HepG2 (cell line): ENCODE measurements around the gene PRSS22. TPM values are rescaled to one million over a fixed set of nuclear protein-coding genes. Genes with fewer than 3 reads are reported as not detected.

Experiments
- ADNP ChIP-seq: sonication (generic); formaldehyde crosslinking; IDR thresholded peaks from 2 replicates; pipeline ENCODE4 v1.4.0; 2020; ENCODE audit warnings: missing genetic modification reagents
- ARNT ChIP-seq: fragments of 450-650 bp; IDR thresholded peaks from 2 replicates; pipeline ENCODE4 v1.6.1; 2017
- CBFB ChIP-seq: sonication (generic); formaldehyde crosslinking; IDR thresholded peaks from 2 replicates; pipeline ENCODE4 v1.4.0; 2020; ENCODE audit warnings: missing genetic modification reagents
- DR1 ChIP-seq: sonication (generic); formaldehyde crosslinking; IDR thresholded peaks from 2 replicates; pipeline ENCODE4 v1.8.0; 2021; ENCODE audit warnings: mild to moderate bottlenecking, missing genetic modification reagents, inconsistent platforms
- HIVEP1 ChIP-seq: sonication (generic); formaldehyde crosslinking; IDR thresholded peaks from 2 replicates; pipeline ENCODE4 v1.4.0; 2020; ENCODE audit warnings: mild to moderate bottlenecking, missing genetic modification reagents
- JDP2 ChIP-seq: sonication (generic); formaldehyde crosslinking; IDR thresholded peaks from 2 replicates; pipeline ENCODE4 v1.8.1; 2022; ENCODE audit warnings: missing genetic modification reagents, borderline replicate concordance
- MIER2 ChIP-seq: IDR thresholded peaks from 2 replicates; pipeline ENCODE4 v1.6.1; 2016; ENCODE audit warnings: missing biosample characterization, missing genetic modification reagents
- MTF1 ChIP-seq: sonication (generic); formaldehyde crosslinking; IDR thresholded peaks from 2 replicates; pipeline ENCODE4 v1.5.0; 2020; ENCODE audit warnings: missing genetic modification reagents
- NR1H2 ChIP-seq: sonication (generic); formaldehyde crosslinking; IDR thresholded peaks from 2 replicates; pipeline ENCODE4 v1.8.1; 2022; ENCODE audit warnings: low read depth, missing genetic modification reagents, borderline replicate concordance
- NR2C2 ChIP-seq: sonication (generic); formaldehyde crosslinking; IDR thresholded peaks from 2 replicates; pipeline ENCODE4 v1.4.0; 2020; ENCODE audit warnings: missing genetic modification reagents, mild to moderate bottlenecking, moderate library complexity, borderline replicate concordance
- PHF8 ChIP-seq: sonication (generic); formaldehyde crosslinking; IDR thresholded peaks from 2 replicates; pipeline ENCODE4 v1.5.0; 2020; ENCODE audit warnings: missing genetic modification reagents
- POLR2A ChIP-seq, 2 experiments: IDR thresholded peaks; 2 replicates each; pipeline ENCODE4 v1.6.1; 2011; ENCODE audit warnings: low read depth in 2 of 2, low read length in 2 of 2, mild to moderate bottlenecking in 1 of 2, moderate library complexity in 1 of 2; ENCODE audit not compliant: insufficient read depth in 1 of 2
- REL ChIP-seq: sonication (generic); formaldehyde crosslinking; conservative IDR thresholded peaks from 2 replicates; pipeline ENCODE4 v1.8.0; 2022; ENCODE audit warnings: mild to moderate bottlenecking, missing genetic modification reagents, moderate library complexity
- SIN3A ChIP-seq: IDR thresholded peaks from 2 replicates; pipeline ENCODE4 v1.6.1; 2011; ENCODE audit warnings: low read depth, mild to moderate bottlenecking, control low read depth, low read length, borderline replicate concordance
- STAG1 ChIP-seq: sonication (generic); formaldehyde crosslinking; IDR thresholded peaks from 2 replicates; pipeline ENCODE4 v1.4.0; 2020; ENCODE audit warnings: missing genetic modification reagents
- ZKSCAN1 ChIP-seq: fragments of 150-350 bp; IDR thresholded peaks from 2 replicates; pipeline ENCODE4 v1.6.1; 2014; ENCODE audit warnings: low read length
- ZNF101 ChIP-seq: sonication (generic); formaldehyde crosslinking; IDR thresholded peaks from 2 replicates; pipeline ENCODE4 v1.4.0; 2020; ENCODE audit warnings: mild to moderate bottlenecking, low read depth, missing genetic modification reagents, borderline replicate concordance
- ZNF543 ChIP-seq: sonication (generic); formaldehyde crosslinking; IDR thresholded peaks from 2 replicates; pipeline ENCODE4 v1.4.0; 2020; ENCODE audit warnings: mild to moderate bottlenecking, missing genetic modification reagents
- ZNF629 ChIP-seq: sonication (generic); formaldehyde crosslinking; conservative IDR thresholded peaks from 2 replicates; pipeline ENCODE4 v1.5.0; 2020; ENCODE audit warnings: missing genetic modification reagents
- ZNF737 ChIP-seq: sonication (generic); formaldehyde crosslinking; IDR thresholded peaks from 2 replicates; pipeline ENCODE4 v1.5.0; 2020; ENCODE audit warnings: missing genetic modification reagents, mild to moderate bottlenecking, borderline replicate concordance
- ZNF83 ChIP-seq: sonication (generic); formaldehyde crosslinking; IDR thresholded peaks from 2 replicates; pipeline ENCODE4 v1.4.0; 2020; ENCODE audit warnings: missing genetic modification reagents, mild to moderate bottlenecking, borderline replicate concordance
- polyA plus RNA-seq, 8 experiments: library from polyadenylated mRNA; depleted of rRNA in 3 of 8; stranded (reverse) in 7 of 8; unstranded in 1 of 8; fragments of >200 nt; fragmentation: Illumina TruSeq in 4 of 8; extraction: Trizol in 4 of 8; gene quantifications; 2 replicates each; pipeline versions ENCODE4 v1.2.1 to v1.2.3, GENCODE V29; 2011 to 2016; ENCODE audit warnings: low read depth in 4 of 8, missing spikeins in 1 of 8, mixed read lengths in 1 of 8; ENCODE audit not compliant: insufficient read depth in 1 of 8
- total RNA-seq, 5 experiments: library from RNA; depleted of rRNA; stranded (reverse); fragments of >200 nt; fragmentation: Illumina TruSeq; extraction: Trizol; gene quantifications; 2 replicates each; pipeline ENCODE4 v1.2.3, GENCODE V29; 2016; ENCODE audit warnings: low read depth in 1 of 5
- TF ChIP-seq, protein P1 (sequence below): sonication (generic); formaldehyde crosslinking; IDR thresholded peaks from 2 replicates; pipeline ENCODE4 v1.5.1; 2020; ENCODE audit warnings: missing genetic modification reagents, mild to moderate bottlenecking, borderline replicate concordance
- TF ChIP-seq, protein P2 (sequence below): sonication (generic); formaldehyde crosslinking; IDR thresholded peaks from 2 replicates; pipeline ENCODE4 v1.5.1; 2020; ENCODE audit warnings: mild to moderate bottlenecking, missing genetic modification reagents
- TF ChIP-seq, protein P3 (sequence below): sonication (generic); formaldehyde crosslinking; IDR thresholded peaks from 2 replicates; pipeline ENCODE4 v1.4.0; 2020; ENCODE audit warnings: low read depth, mild to moderate bottlenecking, missing genetic modification reagents

Gene PRSS22
- total and polyA plus RNA-seq, 2 of the 13 experiments (the other 11 are each of a cell fraction or from before 2014, with no cell fraction given) = 0.24 to 0.32 TPM

DNA sequence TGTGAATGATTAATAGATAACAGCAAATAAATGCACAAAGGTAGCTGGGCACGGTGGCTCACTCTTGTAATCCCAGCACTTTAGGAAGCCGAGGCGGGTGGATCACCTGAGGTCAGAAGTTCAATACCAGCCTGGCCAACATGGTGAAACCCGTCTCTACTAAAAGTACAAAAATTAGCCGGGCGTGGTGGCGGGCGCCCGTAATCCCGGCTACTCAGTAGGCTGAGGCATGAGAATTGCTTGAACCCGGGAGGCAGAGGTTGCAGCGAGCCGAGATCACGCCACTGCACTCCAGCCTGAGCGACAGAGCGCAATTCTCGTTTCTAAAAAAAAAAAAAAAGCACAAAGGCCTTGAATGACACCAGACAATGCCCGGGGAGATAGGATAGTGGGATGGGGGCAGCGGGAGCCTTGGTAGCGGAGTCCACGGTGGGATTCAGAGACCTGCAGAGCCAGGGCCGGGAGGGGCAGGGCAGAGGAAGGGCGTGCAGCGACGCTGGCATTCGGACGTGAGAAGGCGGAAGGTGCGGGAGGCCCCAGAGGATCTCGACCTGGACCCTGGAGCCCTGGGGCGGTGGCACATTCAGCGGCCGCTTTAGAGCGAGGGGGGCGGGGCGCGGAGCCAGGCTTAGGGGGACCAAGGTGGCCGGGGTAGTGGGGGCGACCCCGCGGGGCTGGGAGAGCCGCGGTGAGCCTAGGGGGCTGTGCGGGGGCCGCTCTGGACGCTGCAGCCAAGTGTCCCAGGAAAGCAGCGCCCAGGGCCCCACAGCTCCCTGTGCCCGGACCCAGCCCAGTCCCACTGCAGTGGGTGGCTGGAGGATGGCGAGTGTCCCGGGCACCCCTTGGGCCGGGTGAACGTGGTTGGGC lies 24.0 kb upstream of the PRSS22 start (continued):
- TF ChIP-seq SIN3A (peak; percentile 38; the same call in 1 of the 2 replicates), PHF8 (CRISPR knock-in tag) (peak; percentile 54), ZKSCAN1 (no peak), ZNF629 (no peak), ARNT (no peak), ZNF543 (no peak), ADNP (CRISPR knock-in tag) (0 out of 2 replicates have a peak, but pooled peaks have one; percentile 38), JDP2 (CRISPR knock-in tag) (no peak), DR1 (CRISPR knock-in tag) (no peak), NR1H2 (CRISPR knock-in tag) (0 out of 2 replicates have a peak, but pooled peaks have one; percentile 56), ZNF101 (CRISPR knock-in tag) (no peak), MIER2 (CRISPR knock-in tag) (no peak), NR2C2 (no peak), ZNF737 (no peak), MTF1 (no peak), ZNF83 (CRISPR knock-in tag) (no peak), POLR2A (IDR thresholded peaks at IDR 0.05; ENCODE audit: insufficient read depth in 1 of 2, low read depth in 2 of 2, low read length in 2 of 2) (peak in 1 of 2 experiments; percentile 70; a peak in 2 of 4 replicates), STAG1 (CRISPR knock-in tag) (no peak), HIVEP1 (CRISPR knock-in tag) (no peak), CBFB (no peak), REL (no peak)
- TF ChIP-seq, protein P1, sequence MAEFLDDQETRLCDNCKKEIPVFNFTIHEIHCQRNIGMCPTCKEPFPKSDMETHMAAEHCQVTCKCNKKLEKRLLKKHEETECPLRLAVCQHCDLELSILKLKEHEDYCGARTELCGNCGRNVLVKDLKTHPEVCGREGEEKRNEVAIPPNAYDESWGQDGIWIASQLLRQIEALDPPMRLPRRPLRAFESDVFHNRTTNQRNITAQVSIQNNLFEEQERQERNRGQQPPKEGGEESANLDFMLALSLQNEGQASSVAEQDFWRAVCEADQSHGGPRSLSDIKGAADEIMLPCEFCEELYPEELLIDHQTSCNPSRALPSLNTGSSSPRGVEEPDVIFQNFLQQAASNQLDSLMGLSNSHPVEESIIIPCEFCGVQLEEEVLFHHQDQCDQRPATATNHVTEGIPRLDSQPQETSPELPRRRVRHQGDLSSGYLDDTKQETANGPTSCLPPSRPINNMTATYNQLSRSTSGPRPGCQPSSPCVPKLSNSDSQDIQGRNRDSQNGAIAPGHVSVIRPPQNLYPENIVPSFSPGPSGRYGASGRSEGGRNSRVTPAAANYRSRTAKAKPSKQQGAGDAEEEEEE (CRISPR knock-in tag) = 0 out of 2 replicates have a peak, but pooled peaks have one; percentile 15
- TF ChIP-seq, protein P2, sequence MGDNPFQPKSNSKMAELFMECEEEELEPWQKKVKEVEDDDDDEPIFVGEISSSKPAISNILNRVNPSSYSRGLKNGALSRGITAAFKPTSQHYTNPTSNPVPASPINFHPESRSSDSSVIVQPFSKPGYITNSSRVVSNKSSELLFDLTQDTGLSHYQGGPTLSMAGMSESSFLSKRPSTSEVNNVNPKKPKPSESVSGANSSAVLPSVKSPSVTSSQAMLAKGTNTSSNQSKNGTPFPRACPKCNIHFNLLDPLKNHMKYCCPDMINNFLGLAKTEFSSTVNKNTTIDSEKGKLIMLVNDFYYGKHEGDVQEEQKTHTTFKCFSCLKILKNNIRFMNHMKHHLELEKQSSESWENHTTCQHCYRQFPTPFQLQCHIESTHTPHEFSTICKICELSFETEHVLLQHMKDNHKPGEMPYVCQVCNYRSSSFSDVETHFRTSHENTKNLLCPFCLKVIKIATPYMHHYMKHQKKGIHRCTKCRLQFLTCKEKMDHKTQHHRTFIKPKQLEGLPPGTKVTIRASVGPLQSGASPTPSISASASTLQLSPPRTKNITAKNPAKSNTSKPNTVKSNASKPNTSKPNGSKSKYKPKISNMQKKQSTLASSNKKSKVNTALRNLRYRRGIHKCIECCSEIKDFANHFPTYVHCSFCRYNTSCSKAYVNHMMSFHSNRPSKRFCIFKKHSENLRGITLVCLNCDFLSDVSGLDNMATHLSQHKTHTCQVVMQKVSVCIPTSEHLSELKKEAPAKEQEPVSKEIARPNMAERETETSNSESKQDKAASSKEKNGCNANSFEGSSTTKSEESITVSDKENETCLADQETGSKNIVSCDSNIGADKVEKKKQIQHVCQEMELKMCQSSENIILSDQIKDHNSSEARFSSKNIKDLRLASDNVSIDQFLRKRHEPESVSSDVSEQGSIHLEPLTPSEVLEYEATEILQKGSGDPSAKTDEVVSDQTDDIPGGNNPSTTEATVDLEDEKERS (CRISPR knock-in tag) = peak; percentile 73; the same call in 1 of the 2 replicates
- TF ChIP-seq, protein P3, sequence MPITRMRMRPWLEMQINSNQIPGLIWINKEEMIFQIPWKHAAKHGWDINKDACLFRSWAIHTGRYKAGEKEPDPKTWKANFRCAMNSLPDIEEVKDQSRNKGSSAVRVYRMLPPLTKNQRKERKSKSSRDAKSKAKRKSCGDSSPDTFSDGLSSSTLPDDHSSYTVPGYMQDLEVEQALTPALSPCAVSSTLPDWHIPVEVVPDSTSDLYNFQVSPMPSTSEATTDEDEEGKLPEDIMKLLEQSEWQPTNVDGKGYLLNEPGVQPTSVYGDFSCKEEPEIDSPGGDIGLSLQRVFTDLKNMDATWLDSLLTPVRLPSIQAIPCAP (CRISPR knock-in tag) = no peak
